Measurements from ENCODE around the gene SLC2A9.

- TF ChIP-seq CTCF (IDR thresholded peaks at IDR 0.05; ENCODE audit: insufficient read depth, low read depth, low read length) (no peak), EZH2 (IDR thresholded peaks at IDR 0.05; ENCODE audit: insufficient read depth, low read length) (no peak)
These were observed 13.4 kb upstream of the SLC2A9 start for GRCh38 chr4:10034612-10035104.

Data from astrocyte (in vitro differentiated cells and primary cell).